Neural progenitor cell (in vitro differentiated cells): Measurements from ENCODE around the gene YTHDF1. TPM values are rescaled to one million over a fixed set of nuclear protein-coding genes. Genes with fewer than 3 reads are reported as not detected.
A peak's percentile ranks its signal among the peaks of the same experiment; 100 is the strongest.

Experiments used
- DNase-seq: peaks from one replicate; pipeline ENCODE4 v3.0.0-alpha.2; 2016; ENCODE audit warnings: low spot score
- H2AFZ ChIP-seq: fragments of 200-600 bp; sonication (generic); replicated peaks from 2 replicates; pipeline ENCODE4 v1.6.1; 2016; ENCODE audit warnings: antibody characterized with exemption
- H3F3A ChIP-seq: fragments of 200-600 bp; sonication (generic); 2 replicates; pipeline ENCODE4 v1.6.1; 2016; ENCODE audit warnings: antibody characterized with exemption, low read depth
- H3K27ac ChIP-seq: fragments of 200-600 bp; sonication (generic); 2 replicates; pipeline ENCODE4 v1.5.1; 2016; ENCODE audit warnings: mild to moderate bottlenecking
- H3K27me3 ChIP-seq: fragments of 200-600 bp; sonication (generic); 2 replicates; pipeline ENCODE4 v1.6.1; 2016; ENCODE audit warnings: mild to moderate bottlenecking, moderate library complexity
- H3K36me3 ChIP-seq: fragments of 200-600 bp; sonication (generic); 2 replicates; pipeline ENCODE4 v1.5.1; 2016
- H3K4me1 ChIP-seq: fragments of 200-600 bp; sonication (generic); 2 replicates; pipeline ENCODE4 v1.6.1; 2016; ENCODE audit warnings: mixed run types
- H3K4me2 ChIP-seq: fragments of 200-600 bp; sonication (generic); 2 replicates; pipeline ENCODE4 v1.6.1; 2016
- H3K4me3 ChIP-seq: fragments of 200-600 bp; sonication (generic); 2 replicates; pipeline ENCODE4 v1.5.1; 2016
- H3K79me2 ChIP-seq: fragments of 200-600 bp; sonication (generic); 2 replicates; pipeline ENCODE4 v1.6.1; 2016; ENCODE audit warnings: low read depth
- H3K9ac ChIP-seq: fragments of 200-600 bp; sonication (generic); 2 replicates; pipeline ENCODE4 v1.6.1; 2016
- H3K9me3 ChIP-seq: fragments of 200-600 bp; sonication (generic); 2 replicates; pipeline ENCODE4 v1.5.1; 2016; ENCODE audit warnings: low read depth
- H4K20me1 ChIP-seq: fragments of 200-600 bp; sonication (generic); 2 replicates; pipeline ENCODE4 v1.6.1; 2016; ENCODE audit warnings: low read depth
- H3K27ac Mint-ChIP-seq: 3 replicates; pipeline ENCODE4 v1.8.0; 2021; ENCODE audit warnings: mixed read lengths
- H3K27me3 Mint-ChIP-seq: 2 replicates; pipeline ENCODE4 v1.8.0; 2022; ENCODE audit warnings: low read depth, mild to moderate bottlenecking, inconsistent platforms, moderate library complexity, mixed read lengths; ENCODE audit not compliant: insufficient read depth
- H3K36me3 Mint-ChIP-seq: 3 replicates; pipeline ENCODE4 v1.8.0; 2021; ENCODE audit warnings: mixed read lengths
- H3K4me1 Mint-ChIP-seq: 3 replicates; pipeline ENCODE4 v1.8.0; 2021; ENCODE audit warnings: mixed read lengths
- H3K4me3 Mint-ChIP-seq: 3 replicates; pipeline ENCODE4 v1.8.0; 2021; ENCODE audit warnings: mild to moderate bottlenecking, moderate library complexity, mixed read lengths
- H3K9me3 Mint-ChIP-seq: 3 replicates; pipeline ENCODE4 v1.8.0; 2020; ENCODE audit warnings: mixed read lengths
- CTCF ChIP-seq: fragments of 200-600 bp; sonication (generic); IDR thresholded peaks from 2 replicates; pipeline ENCODE4 v1.5.1; 2017; ENCODE audit warnings: antibody characterized with exemption, mild to moderate bottlenecking
- EZH2 ChIP-seq: fragments of 200-600 bp; sonication (generic); IDR thresholded peaks from 2 replicates; pipeline ENCODE4 v1.6.1; 2017; ENCODE audit warnings: antibody characterized with exemption, mild to moderate bottlenecking, moderate library complexity
- EZH2phosphoT487 ChIP-seq: fragments of 200-600 bp; sonication (generic); IDR thresholded peaks from 2 replicates; pipeline ENCODE4 v1.6.1; 2017; ENCODE audit warnings: antibody characterized with exemption
- total RNA-seq: library from RNA; depleted of rRNA; stranded (reverse); fragments of >200 nt; gene quantifications from 2 replicates; pipeline ENCODE4 v1.2.3, GENCODE V29; 2015; ENCODE audit warnings: low replicate concordance

The YTHDF1 gene
- total RNA-seq, 1 donor from 2014 or later = 28.1 TPM

GRCh38 chr20:63244468-63244867 is 28.5 kb upstream of the YTHDF1 start:
- H2AFZ ChIP-seq = no peak overlapping the region
- TF ChIP-seq EZH2phosphoT487 (no peak), EZH2 (no peak), CTCF (no peak)
- no peaks in the 10 kb centered on the region for H3F3A ChIP-seq
- no peaks in the 10 kb centered on the region for H3K9me3 ChIP-seq
- H3K79me2 ChIP-seq = no peaks in the 10 kb centered on the region
- H3K27me3 Mint-ChIP-seq = peaks cover 5% of the 10 kb centered on the region
- H3K4me3 Mint-ChIP-seq = no peak overlapping the region
- H3K9me3 Mint-ChIP-seq = no peaks in the 10 kb centered on the region
- DNase-seq = no peak
- no peak overlapping the region for H3K4me2 ChIP-seq
- H3K9ac ChIP-seq = no peak overlapping the region
- H3K4me3 ChIP-seq = no peak overlapping the region
- no peak overlapping the region for H3K27ac ChIP-seq
- peaks cover 26% of the 10 kb centered on the region for H3K4me1 Mint-ChIP-seq
- no peak overlapping the region for H3K27ac Mint-ChIP-seq
- H3K27me3 ChIP-seq = no peaks in the 10 kb centered on the region
- H3K36me3 Mint-ChIP-seq = peaks cover 6% of the 10 kb centered on the region
- H3K4me1 ChIP-seq = peaks cover 13% of the 10 kb centered on the region
- no peaks in the 10 kb centered on the region for H3K36me3 ChIP-seq
- no peaks in the 10 kb centered on the region for H4K20me1 ChIP-seq

- no peak overlapping the region for H3K4me3 ChIP-seq
- peaks cover 12% of the 10 kb centered on the region for H3K4me1 ChIP-seq
- no peaks in the 10 kb centered on the region for H3K79me2 ChIP-seq
- Mint-ChIP-seq H3K9me3 (no peaks in the 10 kb centered on the region), H3K4me3 (no peak overlapping the region), H3K27ac (peak overlapping the region; percentile 57), H3K36me3 (peaks cover 5% of the 10 kb centered on the region), H3K27me3 (peaks cover 5% of the 10 kb centered on the region), H3K4me1 (peaks cover 20% of the 10 kb centered on the region)
- no peaks in the 10 kb centered on the region for H3F3A ChIP-seq
- TF ChIP-seq EZH2 = no peak
- TF ChIP-seq EZH2phosphoT487 = no peak
- TF ChIP-seq CTCF = no peak
- no peaks in the 10 kb centered on the region for H3K9me3 ChIP-seq
- H3K4me2 ChIP-seq = no peak overlapping the region
- H4K20me1 ChIP-seq = no peaks in the 10 kb centered on the region
- no peaks in the 10 kb centered on the region for H3K36me3 ChIP-seq
- no peak overlapping the region for H3K27ac ChIP-seq
- no peak overlapping the region for H3K9ac ChIP-seq
- H2AFZ ChIP-seq = no peak overlapping the region
- H3K27me3 ChIP-seq = no peaks in the 10 kb centered on the region
- DNase-seq = no peak
These were observed 27.8 kb upstream of the YTHDF1 start for GRCh38 chr20:63243604-63244247.

GRCh38 chr20:63242736-63243135 is 26.8 kb upstream of the YTHDF1 start:
- H3K27ac ChIP-seq = no peak overlapping the region
- H2AFZ ChIP-seq = no peak overlapping the region
- Mint-ChIP-seq H3K27ac (no peak overlapping the region), H3K4me1 (peaks cover 15% of the 10 kb centered on the region), H3K4me3 (no peak overlapping the region), H3K27me3 (peaks cover 3% of the 10 kb centered on the region), H3K36me3 (peaks cover 3% of the 10 kb centered on the region), H3K9me3 (no peaks in the 10 kb centered on the region)
- TF ChIP-seq EZH2phosphoT487 (no peak), EZH2 (no peak), CTCF (no peak)
- H3K27me3 ChIP-seq = no peaks in the 10 kb centered on the region
- no peaks in the 10 kb centered on the region for H3K79me2 ChIP-seq
- no peaks in the 10 kb centered on the region for H4K20me1 ChIP-seq
- H3F3A ChIP-seq = no peaks in the 10 kb centered on the region
- no peaks in the 10 kb centered on the region for H3K36me3 ChIP-seq
- H3K9ac ChIP-seq = no peak overlapping the region
- H3K4me2 ChIP-seq = no peak overlapping the region
- no peak for DNase-seq
- no peaks in the 10 kb centered on the region for H3K9me3 ChIP-seq
- H3K4me3 ChIP-seq = no peak overlapping the region
- peaks cover 5% of the 10 kb centered on the region for H3K4me1 ChIP-seq
